ENCODE results near the gene WNT8B. TPM values are rescaled to one million over a fixed set of nuclear protein-coding genes. Genes with fewer than 3 reads are reported as not detected.

Gene WNT8B
- total and polyA plus RNA-seq, 2 donors (not counting 1 experiment from before 2014, with no cell fraction given): not detected

GRCh38 chr10:100502926-100503494, 40.2 kb downstream of the WNT8B start:
- H3K9ac ChIP-seq (ENCODE audit: insufficient read depth, low read length): no peak overlapping the region
- TF ChIP-seq EZH2 (IDR thresholded peaks at IDR 0.05; ENCODE audit: low read length, missing control alignments) (no peak), CTCF (conservative IDR thresholded peaks at IDR 0.05 in 1 of 2, IDR thresholded peaks at IDR 0.05 in 1 of 2; ENCODE audit: low read depth in 1 of 2, low read length in 2 of 2) (no peak)
- H3K4me1 ChIP-seq (ENCODE audit: control insufficient read depth, extremely low read depth, insufficient read depth, low read length): no peaks in the 10 kb centered on the region
- no peaks in the 10 kb centered on the region for H3K79me2 ChIP-seq (ENCODE audit: control insufficient read depth, insufficient read depth, low read length)
- no peaks in the 10 kb centered on the region for H3K36me3 ChIP-seq (ENCODE audit: control insufficient read depth, insufficient read depth, low read length)
- H3K4me3 ChIP-seq (replicated peaks in 1 of 4; ENCODE audit: control extremely low read depth in 1 of 4, insufficient read depth in 1 of 4, low read depth in 3 of 4, low read length in 4 of 4): no peak overlapping the region
- H3K27me3 ChIP-seq (ENCODE audit: control insufficient read depth, insufficient read depth, low read length): no peaks in the 10 kb centered on the region
- no peak overlapping the region for H3K27ac ChIP-seq (ENCODE audit: insufficient read depth, low read length)
- H3K4me2 ChIP-seq (ENCODE audit: extremely low read depth, insufficient read depth, low read length): no peak overlapping the region
- H4K20me1 ChIP-seq (ENCODE audit: control insufficient read depth, extremely low read depth, insufficient read depth, low read length): no peaks in the 10 kb centered on the region
- no peaks in the 10 kb centered on the region for H3K9me3 ChIP-seq (ENCODE audit: control insufficient read depth, insufficient read depth, low read depth, low read length)
- no peak for DNase-seq (ENCODE audit: low read depth in 2 of 2)
- no peak overlapping the region for H2AFZ ChIP-seq (ENCODE audit: low read length)

GRCh38 chr10:100504096-100504495, 41.3 kb downstream of the WNT8B start:
- Histone ChIP-seq H3K36me3 (ENCODE audit: control insufficient read depth, insufficient read depth, low read length) (no peaks in the 10 kb centered on the region), H3K4me1 (ENCODE audit: control insufficient read depth, extremely low read depth, insufficient read depth, low read length) (no peaks in the 10 kb centered on the region), H2AFZ (ENCODE audit: low read length) (no peak overlapping the region), H3K27ac (ENCODE audit: insufficient read depth, low read length) (no peak overlapping the region), H3K4me3 (replicated peaks in 1 of 4; ENCODE audit: control extremely low read depth in 1 of 4, insufficient read depth in 1 of 4, low read depth in 3 of 4, low read length in 4 of 4) (no peak overlapping the region), H3K9me3 (ENCODE audit: control insufficient read depth, insufficient read depth, low read depth, low read length) (no peaks in the 10 kb centered on the region), H4K20me1 (ENCODE audit: control insufficient read depth, extremely low read depth, insufficient read depth, low read length) (no peaks in the 10 kb centered on the region), H3K9ac (ENCODE audit: insufficient read depth, low read length) (no peak overlapping the region), H3K27me3 (ENCODE audit: control insufficient read depth, insufficient read depth, low read length) (no peaks in the 10 kb centered on the region), H3K79me2 (ENCODE audit: control insufficient read depth, insufficient read depth, low read length) (no peaks in the 10 kb centered on the region), H3K4me2 (ENCODE audit: extremely low read depth, insufficient read depth, low read length) (no peak overlapping the region)
- TF ChIP-seq EZH2 (IDR thresholded peaks at IDR 0.05; ENCODE audit: low read length, missing control alignments) (no peak), CTCF (conservative IDR thresholded peaks at IDR 0.05 in 1 of 2, IDR thresholded peaks at IDR 0.05 in 1 of 2; ENCODE audit: low read depth in 1 of 2, low read length in 2 of 2) (no peak)
- peak in 1 of 2 donors; percentile 59 for DNase-seq (ENCODE audit: low read depth in 2 of 2)

- Histone ChIP-seq H3K9ac (ENCODE audit: insufficient read depth, low read length) (no peak overlapping the region), H3K4me1 (ENCODE audit: control insufficient read depth, extremely low read depth, insufficient read depth, low read length) (no peaks in the 10 kb centered on the region), H3K27ac (ENCODE audit: insufficient read depth, low read length) (no peak overlapping the region), H3K4me2 (ENCODE audit: extremely low read depth, insufficient read depth, low read length) (no peak overlapping the region), H2AFZ (ENCODE audit: low read length) (no peak overlapping the region), H3K4me3 (replicated peaks in 1 of 4; ENCODE audit: control extremely low read depth in 1 of 4, insufficient read depth in 1 of 4, low read depth in 3 of 4, low read length in 4 of 4) (no peak overlapping the region), H3K36me3 (ENCODE audit: control insufficient read depth, insufficient read depth, low read length) (no peaks in the 10 kb centered on the region), H3K79me2 (ENCODE audit: control insufficient read depth, insufficient read depth, low read length) (no peaks in the 10 kb centered on the region), H3K9me3 (ENCODE audit: control insufficient read depth, insufficient read depth, low read depth, low read length) (no peaks in the 10 kb centered on the region), H4K20me1 (ENCODE audit: control insufficient read depth, extremely low read depth, insufficient read depth, low read length) (no peaks in the 10 kb centered on the region), H3K27me3 (ENCODE audit: control insufficient read depth, insufficient read depth, low read length) (no peaks in the 10 kb centered on the region)
- TF ChIP-seq CTCF (conservative IDR thresholded peaks at IDR 0.05 in 1 of 2, IDR thresholded peaks at IDR 0.05 in 1 of 2; ENCODE audit: low read depth in 1 of 2, low read length in 2 of 2): no peak
- no peak for DNase-seq (ENCODE audit: low read depth in 2 of 2)
Observed at GRCh38 chr10:100505164-100505563, 42.4 kb downstream of the WNT8B start.
